ENCODE data around the gene CA10.

Gene CA10

GRCh38 chr17:51720439-51720838, 438.1 kb downstream of the CA10 start:
- no peak for DNase-seq (ENCODE audit: low spot score)

- DNase-seq (ENCODE audit: low spot score): no peak
These were observed 439.5 kb downstream of the CA10 start for GRCh38 chr17:51718983-51719382.

- no peak for DNase-seq (ENCODE audit: low spot score)
These were observed 446.9 kb downstream of the CA10 start for GRCh38 chr17:51711581-51711980.

GRCh38 chr17:51710634-51710979, 447.9 kb downstream of the CA10 start:
- DNase-seq (ENCODE audit: low spot score): no peak

GRCh38 chr17:51709694-51710633, 448.6 kb downstream of the CA10 start:
- DNase-seq (ENCODE audit: low spot score): no peak

GRCh38 chr17:51707216-51707615, 451.3 kb downstream of the CA10 start:
- no peak for DNase-seq (ENCODE audit: low spot score)

GRCh38 chr17:51706093-51706492, 452.4 kb downstream of the CA10 start:
- DNase-seq (ENCODE audit: low spot score): no peak

- no peak for DNase-seq (ENCODE audit: low spot score)
These were observed 454.9 kb downstream of the CA10 start for GRCh38 chr17:51703361-51704341.

GRCh38 chr17:51702963-51703360, 455.6 kb downstream of the CA10 start:
- DNase-seq (ENCODE audit: low spot score): no peak

GRCh38 chr17:51701501-51701900, 457.0 kb downstream of the CA10 start:
- no peak for DNase-seq (ENCODE audit: low spot score)

GRCh38 chr17:51700011-51700760, 458.3 kb downstream of the CA10 start:
- no peak for DNase-seq (ENCODE audit: low spot score)

- DNase-seq (ENCODE audit: low spot score): no peak
These were observed 459.2 kb downstream of the CA10 start for GRCh38 chr17:51699303-51699702.

- DNase-seq (ENCODE audit: low spot score): no peak
These were observed 465.6 kb downstream of the CA10 start for GRCh38 chr17:51692917-51693316.

- no peak for DNase-seq (ENCODE audit: low spot score)
These were observed 470.6 kb downstream of the CA10 start for GRCh38 chr17:51687887-51688286.

GRCh38 chr17:51685287-51685909, 473.1 kb downstream of the CA10 start:
- DNase-seq (ENCODE audit: low spot score): no peak

GRCh38 chr17:51684214-51684613, 474.3 kb downstream of the CA10 start:
- DNase-seq (ENCODE audit: low spot score): no peak

- no peak for DNase-seq (ENCODE audit: low spot score)
These were observed 475.2 kb downstream of the CA10 start for GRCh38 chr17:51683291-51683690.

GRCh38 chr17:51682115-51682514, 476.4 kb downstream of the CA10 start:
- DNase-seq (ENCODE audit: low spot score): no peak

- DNase-seq (ENCODE audit: low spot score): no peak
These were observed 480.6 kb downstream of the CA10 start for GRCh38 chr17:51677875-51678274.

GRCh38 chr17:51676691-51677487, 481.6 kb downstream of the CA10 start:
- no peak for DNase-seq (ENCODE audit: low spot score)
